NB4 (cell line): ENCODE data around the gene TNS2.

Experiments
- MAX ChIP-seq: IDR thresholded peaks from 2 replicates; pipeline ENCODE4 v1.6.1; 2011; ENCODE audit warnings: low read depth, low read length
- POLR2A ChIP-seq: IDR thresholded peaks from 2 replicates; pipeline ENCODE4 v1.6.1; 2011; ENCODE audit warnings: mild to moderate bottlenecking; ENCODE audit not compliant: insufficient read length; ENCODE audit errors: extremely low read depth
- TF ChIP-seq, protein P1 (sequence below): IDR thresholded peaks from one replicate; pipeline ENCODE4 v1.5.1; 2012; ENCODE audit warnings: low read depth, low read length

- TF ChIP-seq, protein P1, sequence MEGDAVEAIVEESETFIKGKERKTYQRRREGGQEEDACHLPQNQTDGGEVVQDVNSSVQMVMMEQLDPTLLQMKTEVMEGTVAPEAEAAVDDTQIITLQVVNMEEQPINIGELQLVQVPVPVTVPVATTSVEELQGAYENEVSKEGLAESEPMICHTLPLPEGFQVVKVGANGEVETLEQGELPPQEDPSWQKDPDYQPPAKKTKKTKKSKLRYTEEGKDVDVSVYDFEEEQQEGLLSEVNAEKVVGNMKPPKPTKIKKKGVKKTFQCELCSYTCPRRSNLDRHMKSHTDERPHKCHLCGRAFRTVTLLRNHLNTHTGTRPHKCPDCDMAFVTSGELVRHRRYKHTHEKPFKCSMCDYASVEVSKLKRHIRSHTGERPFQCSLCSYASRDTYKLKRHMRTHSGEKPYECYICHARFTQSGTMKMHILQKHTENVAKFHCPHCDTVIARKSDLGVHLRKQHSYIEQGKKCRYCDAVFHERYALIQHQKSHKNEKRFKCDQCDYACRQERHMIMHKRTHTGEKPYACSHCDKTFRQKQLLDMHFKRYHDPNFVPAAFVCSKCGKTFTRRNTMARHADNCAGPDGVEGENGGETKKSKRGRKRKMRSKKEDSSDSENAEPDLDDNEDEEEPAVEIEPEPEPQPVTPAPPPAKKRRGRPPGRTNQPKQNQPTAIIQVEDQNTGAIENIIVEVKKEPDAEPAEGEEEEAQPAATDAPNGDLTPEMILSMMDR = peak; percentile 96
- TF ChIP-seq MAX = peak; percentile 69
- TF ChIP-seq POLR2A = no peak
Measured at GRCh38 chr12:53099071-53099882, 49.4 kb downstream of the TNS2 start.
